ENCODE data around the gene CENPT. TPM values are rescaled to one million over a fixed set of nuclear protein-coding genes. Genes with fewer than 3 reads are reported as not detected.

The CENPT gene
- total and polyA plus RNA-seq, 2 of the 13 experiments (the other 11 are each of a cell fraction or from before 2014, with no cell fraction given) = 40.9 to 43.3 TPM

DNA sequence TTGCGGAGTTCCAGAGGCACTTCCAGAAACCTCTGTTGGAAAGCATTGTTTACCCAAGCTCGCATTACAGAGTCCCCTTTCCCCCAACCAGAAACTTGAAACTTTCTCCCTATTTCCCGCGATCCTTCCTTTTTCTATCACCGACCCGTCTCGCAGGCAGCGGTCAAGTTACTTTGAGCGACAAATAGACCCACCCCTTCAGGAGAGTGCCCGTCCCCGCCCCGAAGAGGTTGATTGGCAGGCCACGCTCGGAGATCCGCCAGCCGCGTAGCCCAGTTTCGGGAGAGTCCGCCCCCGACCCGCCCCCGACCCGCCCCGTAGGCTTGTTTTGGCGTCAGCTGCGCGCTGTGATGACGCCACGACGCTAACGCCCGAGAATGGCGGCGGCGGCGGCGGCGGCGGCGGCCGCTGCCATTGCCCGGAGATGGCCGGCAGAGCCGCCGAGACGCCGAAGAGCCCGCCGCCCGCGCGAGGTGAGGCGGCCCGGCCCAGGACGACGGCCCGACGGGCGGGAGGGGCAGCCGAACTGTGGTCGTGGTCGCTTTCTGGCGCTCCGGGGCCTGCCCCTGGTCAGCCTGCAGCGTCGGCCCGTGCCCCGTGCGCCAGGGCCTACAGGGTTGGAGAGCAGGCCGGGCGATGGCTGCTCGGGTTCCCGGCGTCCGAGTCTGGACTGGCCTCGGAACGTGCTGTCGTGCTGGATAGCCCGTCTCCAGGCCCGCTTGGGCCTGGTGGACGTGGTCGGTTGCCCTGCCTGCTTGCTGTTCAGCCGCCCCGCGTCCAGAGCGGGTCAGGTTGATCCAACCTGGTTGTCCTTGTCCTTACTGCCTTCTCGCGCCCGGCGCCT lies 45.6 kb upstream of the CENPT start, which contains the start of gene PSKH1 (continued):
- TF ChIP-seq SP140L (CRISPR knock-in tag; IDR thresholded peaks at IDR 0.05; ENCODE audit: borderline replicate concordance) = no peak
- no peak for TF ChIP-seq SOX5 (CRISPR knock-in tag; IDR thresholded peaks at IDR 0.05; ENCODE audit: borderline replicate concordance)
- TF ChIP-seq PRMT3 (CRISPR knock-in tag; IDR thresholded peaks at IDR 0.05; ENCODE audit: borderline replicate concordance, low read depth) = no peak
- TF ChIP-seq ZNF780A (CRISPR knock-in tag; IDR thresholded peaks at IDR 0.05) = no peak
- TF ChIP-seq ZNF225 (CRISPR knock-in tag; IDR thresholded peaks at IDR 0.05) = 0 out of 2 replicates have a peak, but pooled peaks have one; percentile 84
- TF ChIP-seq, protein P1, sequence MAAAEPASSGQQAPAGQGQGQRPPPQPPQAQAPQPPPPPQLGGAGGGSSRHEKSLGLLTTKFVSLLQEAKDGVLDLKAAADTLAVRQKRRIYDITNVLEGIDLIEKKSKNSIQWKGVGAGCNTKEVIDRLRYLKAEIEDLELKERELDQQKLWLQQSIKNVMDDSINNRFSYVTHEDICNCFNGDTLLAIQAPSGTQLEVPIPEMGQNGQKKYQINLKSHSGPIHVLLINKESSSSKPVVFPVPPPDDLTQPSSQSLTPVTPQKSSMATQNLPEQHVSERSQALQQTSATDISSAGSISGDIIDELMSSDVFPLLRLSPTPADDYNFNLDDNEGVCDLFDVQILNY (CRISPR knock-in tag; conservative IDR thresholded peaks at IDR 0.05) = no peak; the same call in 1 of the 2 replicates
- TF ChIP-seq TSC22D2 (CRISPR knock-in tag; IDR thresholded peaks at IDR 0.05; ENCODE audit: borderline replicate concordance) = no peak
- TF ChIP-seq YEATS4 (CRISPR knock-in tag; IDR thresholded peaks at IDR 0.05; ENCODE audit: borderline replicate concordance) = peak; percentile 94
- peak; percentile 80; the same call in 1 of the 2 replicates for TF ChIP-seq ZNF253 (CRISPR knock-in tag; IDR thresholded peaks at IDR 0.05; ENCODE audit: borderline replicate concordance)
- TF ChIP-seq ZNF607 (CRISPR knock-in tag; IDR thresholded peaks at IDR 0.05; ENCODE audit: borderline replicate concordance) = peak; percentile 72; the same call in 1 of the 2 replicates
- no peak for TF ChIP-seq SRSF9 (IDR thresholded peaks at IDR 0.05; ENCODE audit: borderline replicate concordance, insufficient read depth, low read depth, low read length, poor library complexity, severe bottlenecking)
- TF ChIP-seq ZNF552 (CRISPR knock-in tag; IDR thresholded peaks at IDR 0.05; ENCODE audit: borderline replicate concordance) = 0 out of 2 replicates have a peak, but pooled peaks have one; percentile 24
- 0 out of 2 replicates have a peak, but pooled peaks have one; percentile 20 for TF ChIP-seq ETV5 (CRISPR knock-in tag; IDR thresholded peaks at IDR 0.05; ENCODE audit: borderline replicate concordance)
- TF ChIP-seq ZNF772 (CRISPR knock-in tag; IDR thresholded peaks at IDR 0.05) = no peak; the same call in 1 of the 2 replicates
- TF ChIP-seq ZNF354B (CRISPR knock-in tag; IDR thresholded peaks at IDR 0.05) = no peak
- TF ChIP-seq HMG20B (CRISPR knock-in tag; conservative IDR thresholded peaks at IDR 0.05) = no peak
- TF ChIP-seq, protein P2, sequence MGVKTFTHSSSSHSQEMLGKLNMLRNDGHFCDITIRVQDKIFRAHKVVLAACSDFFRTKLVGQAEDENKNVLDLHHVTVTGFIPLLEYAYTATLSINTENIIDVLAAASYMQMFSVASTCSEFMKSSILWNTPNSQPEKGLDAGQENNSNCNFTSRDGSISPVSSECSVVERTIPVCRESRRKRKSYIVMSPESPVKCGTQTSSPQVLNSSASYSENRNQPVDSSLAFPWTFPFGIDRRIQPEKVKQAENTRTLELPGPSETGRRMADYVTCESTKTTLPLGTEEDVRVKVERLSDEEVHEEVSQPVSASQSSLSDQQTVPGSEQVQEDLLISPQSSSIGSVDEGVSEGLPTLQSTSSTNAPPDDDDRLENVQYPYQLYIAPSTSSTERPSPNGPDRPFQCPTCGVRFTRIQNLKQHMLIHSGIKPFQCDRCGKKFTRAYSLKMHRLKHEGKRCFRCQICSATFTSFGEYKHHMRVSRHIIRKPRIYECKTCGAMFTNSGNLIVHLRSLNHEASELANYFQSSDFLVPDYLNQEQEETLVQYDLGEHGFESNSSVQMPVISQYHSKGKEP (CRISPR knock-in tag; IDR thresholded peaks at IDR 0.05) = no peak
- no peak for TF ChIP-seq ZNF496 (CRISPR knock-in tag; IDR thresholded peaks at IDR 0.05; ENCODE audit: insufficient replicate concordance)
- no peak; the same call in 1 of the 2 replicates for TF ChIP-seq GTF3A (CRISPR knock-in tag; conservative IDR thresholded peaks at IDR 0.05)
- no peak; the same call in 1 of the 2 replicates for TF ChIP-seq MTA1 (CRISPR knock-in tag; IDR thresholded peaks at IDR 0.05; ENCODE audit: borderline replicate concordance)
- no peak for TF ChIP-seq KDM6A (CRISPR knock-in tag; IDR thresholded peaks at IDR 0.05; ENCODE audit: low read depth)
- peak; percentile 88 for TF ChIP-seq TMF1 (CRISPR knock-in tag; IDR thresholded peaks at IDR 0.05; ENCODE audit: low read depth)
- TF ChIP-seq, protein P3, sequence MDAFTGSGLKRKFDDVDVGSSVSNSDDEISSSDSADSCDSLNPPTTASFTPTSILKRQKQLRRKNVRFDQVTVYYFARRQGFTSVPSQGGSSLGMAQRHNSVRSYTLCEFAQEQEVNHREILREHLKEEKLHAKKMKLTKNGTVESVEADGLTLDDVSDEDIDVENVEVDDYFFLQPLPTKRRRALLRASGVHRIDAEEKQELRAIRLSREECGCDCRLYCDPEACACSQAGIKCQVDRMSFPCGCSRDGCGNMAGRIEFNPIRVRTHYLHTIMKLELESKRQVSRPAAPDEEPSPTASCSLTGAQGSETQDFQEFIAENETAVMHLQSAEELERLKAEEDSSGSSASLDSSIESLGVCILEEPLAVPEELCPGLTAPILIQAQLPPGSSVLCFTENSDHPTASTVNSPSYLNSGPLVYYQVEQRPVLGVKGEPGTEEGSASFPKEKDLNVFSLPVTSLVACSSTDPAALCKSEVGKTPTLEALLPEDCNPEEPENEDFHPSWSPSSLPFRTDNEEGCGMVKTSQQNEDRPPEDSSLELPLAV (CRISPR knock-in tag; conservative IDR thresholded peaks at IDR 0.05; ENCODE audit: low read depth) = no peak
